SIG-M5 treated with dmso at 0.1 percent for 504 hours (cell line): ENCODE data around the gene SPEM2.
"Not testable (repeated sequence)": the region's sequence is repeated elsewhere in the genome, so short reads cannot be mapped to it uniquely, and the experiment has no call there.

Source experiments
- DNase-seq: peaks from one replicate; lab custom pipeline; 2025; ENCODE audit not compliant: unreplicated experiment; lab: John Stamatoyannopoulos, UW

Gene SPEM2

DNA sequence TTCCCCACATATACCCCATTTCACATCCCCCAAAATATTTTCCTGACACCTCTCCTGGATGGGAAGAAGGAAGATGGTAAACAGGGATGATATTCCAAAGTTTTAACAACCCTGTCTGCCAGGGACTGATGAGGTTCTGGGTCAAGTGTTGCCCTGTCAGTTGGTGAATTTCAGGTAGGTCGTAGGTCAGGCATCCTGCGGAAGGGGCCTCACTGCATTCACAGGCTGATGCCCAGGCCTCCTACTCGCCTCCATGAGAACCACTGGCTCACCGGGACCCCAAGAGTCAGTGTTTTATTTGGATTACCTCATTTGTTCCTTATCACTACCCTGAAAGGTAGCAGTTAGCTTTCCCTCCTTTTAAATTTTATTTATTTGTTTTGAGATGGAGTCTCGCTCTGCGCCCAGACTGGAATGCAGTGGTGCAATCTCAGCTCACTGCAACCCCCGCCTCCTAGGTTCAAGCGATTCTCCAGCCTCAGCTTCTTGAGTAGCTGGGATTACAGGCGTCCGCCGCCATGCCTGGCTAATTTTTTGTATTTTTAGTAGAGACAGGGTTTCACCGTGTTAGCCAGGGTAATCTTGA is 43.5 kb downstream of the SPEM2 start:
- no peak for DNase-seq

DNA sequence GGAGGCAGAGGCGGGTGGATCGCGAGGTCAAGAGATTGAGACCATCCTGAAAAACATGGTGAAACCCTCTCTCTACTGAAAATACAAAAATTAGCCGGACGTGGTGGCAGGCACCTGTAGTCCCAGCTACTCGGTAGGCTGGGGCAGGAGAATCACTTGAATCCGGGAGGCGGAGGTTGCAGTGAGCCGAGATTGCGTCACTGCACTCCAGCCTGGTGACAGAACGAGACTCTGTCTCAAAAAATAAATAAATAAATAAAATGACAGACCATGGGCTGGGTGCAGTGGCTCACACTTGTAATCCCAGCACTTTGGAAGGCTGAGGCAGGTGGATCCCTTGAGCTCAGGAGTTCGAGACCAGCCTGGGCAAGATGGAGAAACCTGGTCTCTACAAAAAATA is 44.4 kb downstream of the SPEM2 start:
- DNase-seq = not testable (repeated sequence)

DNA sequence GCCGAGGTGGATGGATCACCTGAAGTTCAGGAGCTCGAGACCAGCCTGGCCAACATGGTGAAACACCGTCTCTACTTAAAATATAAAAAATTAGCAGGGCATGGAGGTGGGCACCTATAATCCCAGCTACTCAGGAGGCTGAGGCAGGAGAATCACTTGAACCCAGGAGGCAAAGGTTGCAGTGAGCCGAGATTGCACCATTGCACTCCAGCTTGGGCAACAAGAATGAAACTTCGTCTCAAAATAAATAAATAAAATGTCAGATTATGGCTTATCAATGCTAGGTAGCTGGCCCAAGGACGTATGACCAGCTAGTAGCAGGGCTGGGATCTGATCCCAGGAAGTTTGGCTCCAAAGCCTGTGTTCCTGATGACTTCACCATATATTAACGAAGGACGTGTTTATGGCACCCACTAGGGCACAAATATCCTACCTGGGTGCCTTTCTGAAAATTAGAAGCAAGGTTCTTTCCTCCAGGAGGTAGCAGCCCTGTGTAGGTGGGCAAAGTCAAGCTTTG is 45.1 kb downstream of the SPEM2 start:
- DNase-seq = not testable (repeated sequence)

DNA sequence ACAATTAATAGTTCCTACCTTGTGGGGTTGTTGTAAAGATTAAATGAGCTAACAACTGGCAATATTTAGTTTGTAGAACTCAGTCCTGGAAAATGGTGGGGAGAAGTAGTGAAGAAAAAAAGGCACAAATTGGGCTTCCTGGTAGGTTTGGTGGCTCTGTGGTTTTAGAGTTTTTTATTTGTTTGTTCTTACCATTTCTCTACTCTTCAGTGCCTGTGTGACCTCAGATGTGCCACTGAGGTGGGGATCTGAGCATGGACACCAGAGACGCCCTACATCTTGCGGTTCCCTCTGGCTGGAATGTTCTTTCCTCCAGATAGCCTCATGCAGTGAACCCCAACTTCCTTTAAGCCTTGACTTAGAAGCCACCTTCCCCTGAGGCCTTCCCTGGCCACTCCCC is 46.3 kb downstream of the SPEM2 start:
- no peak for DNase-seq

DNA sequence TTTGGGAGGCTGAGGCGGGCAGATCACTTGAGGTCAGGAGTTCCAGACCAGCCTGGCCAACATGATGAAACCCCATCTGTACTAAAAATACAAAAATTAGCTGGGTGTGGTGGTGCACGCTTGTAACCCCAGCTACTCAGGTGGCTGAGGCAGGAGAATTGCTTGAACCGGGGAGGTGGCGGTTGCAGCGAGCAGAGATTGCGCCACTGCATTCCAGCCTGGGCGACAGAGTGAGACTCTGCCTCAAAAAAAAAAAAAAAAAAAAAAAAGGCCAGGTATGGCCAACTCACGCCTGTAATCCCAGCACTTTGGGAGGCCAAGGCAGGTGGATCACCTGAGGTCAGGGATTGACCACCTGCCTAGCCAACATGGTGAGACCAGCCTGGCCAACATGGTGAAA is 49.4 kb downstream of the SPEM2 start:
- not testable (repeated sequence) for DNase-seq

DNA sequence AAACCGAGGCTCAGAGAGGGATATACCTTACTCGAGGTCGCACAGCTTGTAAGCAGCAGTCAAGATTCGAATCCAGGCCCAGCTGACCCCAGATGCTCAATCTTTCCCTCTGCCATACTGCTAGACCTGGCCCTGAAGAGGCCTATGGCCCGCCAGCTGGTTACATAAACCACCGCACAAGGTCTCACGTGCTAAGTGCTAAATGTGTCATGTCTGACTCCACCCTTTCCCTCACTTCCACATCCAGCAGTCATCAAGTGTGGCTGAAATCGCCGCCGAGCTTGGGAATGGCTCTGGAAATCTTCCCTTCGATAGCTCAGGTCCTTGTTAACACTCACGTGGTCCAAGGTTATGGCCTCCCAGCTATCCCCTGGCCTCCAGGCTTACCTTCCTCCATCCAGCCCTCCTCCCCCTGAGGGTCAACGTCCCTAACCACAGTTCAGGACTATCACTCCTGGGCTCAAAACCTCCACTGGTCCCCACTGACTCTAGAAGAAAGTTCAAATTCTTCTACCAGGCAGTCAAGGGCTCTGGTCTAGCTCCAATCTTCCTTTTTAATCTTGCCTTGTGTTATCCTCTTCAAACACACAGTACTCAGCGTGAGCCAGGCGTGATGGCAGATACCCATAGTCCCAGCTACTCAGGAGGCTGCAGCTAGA is 50.5 kb downstream of the SPEM2 start:
- DNase-seq = no peak

DNA sequence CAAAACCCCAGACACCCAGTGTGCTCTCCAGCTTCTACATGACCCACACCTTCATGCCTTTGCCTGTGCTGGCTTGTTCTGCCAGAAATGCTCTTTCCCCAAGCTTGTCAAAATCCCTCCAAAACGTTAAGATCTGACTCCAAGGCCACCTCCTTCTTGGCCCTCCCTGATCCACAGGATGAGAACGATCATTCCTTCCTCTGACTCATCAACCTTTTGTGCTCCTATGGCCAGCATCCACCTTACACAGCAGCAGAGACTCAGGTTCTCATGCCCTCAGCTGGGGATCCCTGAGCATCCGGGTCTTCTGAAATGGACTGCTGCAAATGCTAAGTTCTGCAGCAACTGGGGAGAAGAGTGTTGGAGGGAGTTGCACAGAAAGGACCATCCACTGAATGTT is 51.1 kb downstream of the SPEM2 start:
- DNase-seq = no peak

DNA sequence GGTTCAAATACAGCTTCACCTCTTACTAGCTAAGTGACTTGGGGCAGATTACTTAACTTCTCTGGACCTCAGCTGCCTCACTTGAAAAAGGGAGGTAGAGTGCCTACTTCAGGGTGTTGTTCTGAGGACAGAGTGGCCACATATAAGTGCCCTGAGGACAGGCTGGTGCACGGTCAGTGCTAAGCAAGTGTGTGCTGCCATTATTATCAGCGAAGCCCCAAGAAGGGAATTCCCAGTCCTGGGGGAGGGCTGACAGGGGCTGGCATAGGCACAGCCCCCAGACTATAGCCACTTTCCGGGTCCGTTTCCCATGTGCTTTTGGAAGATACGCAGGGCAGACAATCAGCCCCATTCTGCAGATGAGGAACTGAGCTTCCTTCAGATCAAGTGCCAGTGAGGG is 51.5 kb downstream of the SPEM2 start:
- DNase-seq = no peak
